HepG2 (cell line): ENCODE results near the gene PHF13. TPM values are rescaled to one million over a fixed set of nuclear protein-coding genes. Genes with fewer than 3 reads are reported as not detected.

ENCODE experiments used
- FOXC1 ChIP-seq: sonication (generic); formaldehyde crosslinking; IDR thresholded peaks from 2 replicates; pipeline ENCODE4 v1.8.0; 2022; ENCODE audit warnings: mild to moderate bottlenecking, missing genetic modification reagents, borderline replicate concordance
- GLMP ChIP-seq: sonication (generic); formaldehyde crosslinking; IDR thresholded peaks from 2 replicates; pipeline ENCODE4 v1.9.0; 2021; ENCODE audit warnings: missing genetic modification reagents, mild to moderate bottlenecking, borderline replicate concordance
- HIC2 ChIP-seq: sonication (generic); formaldehyde crosslinking; IDR thresholded peaks from 2 replicates; pipeline ENCODE4 v1.9.0; 2022; ENCODE audit warnings: low read depth, missing genetic modification reagents
- KAT2B ChIP-seq: fragments of 150-350 bp; IDR thresholded peaks from 2 replicates; pipeline ENCODE4 v1.6.1; 2014; ENCODE audit warnings: low read depth, low read length, borderline replicate concordance
- KLF15 ChIP-seq: sonication (generic); formaldehyde crosslinking; IDR thresholded peaks from 2 replicates; pipeline ENCODE4 v1.8.1; 2023; ENCODE audit warnings: borderline replicate concordance, mild to moderate bottlenecking, inconsistent platforms, missing genetic modification reagents, mixed read lengths
- MIER3 ChIP-seq: IDR thresholded peaks from 2 replicates; pipeline ENCODE4 v1.6.1; 2016; ENCODE audit warnings: missing compliant biosample characterization, borderline replicate concordance
- NCOA5 ChIP-seq: sonication (generic); formaldehyde crosslinking; IDR thresholded peaks from 2 replicates; pipeline ENCODE4 v1.4.0; 2020; ENCODE audit warnings: missing genetic modification reagents
- NCOR1 ChIP-seq: fragments of 200-600 bp; sonication (generic); IDR thresholded peaks from 2 replicates; pipeline ENCODE4 v1.7.0; 2017; ENCODE audit warnings: antibody characterized with exemption, low read length, borderline replicate concordance
- POLR2A ChIP-seq, 2 experiments: IDR thresholded peaks; 2 replicates each; pipeline ENCODE4 v1.6.1; 2011; ENCODE audit warnings: low read depth in 2 of 2, low read length in 2 of 2, mild to moderate bottlenecking in 1 of 2, moderate library complexity in 1 of 2; ENCODE audit not compliant: insufficient read depth in 1 of 2
- PRDM10 ChIP-seq: sonication (generic); formaldehyde crosslinking; IDR thresholded peaks from 2 replicates; pipeline ENCODE4 v1.4.0; 2020; ENCODE audit warnings: low read depth, missing genetic modification reagents
- SATB2 ChIP-seq: sonication (generic); formaldehyde crosslinking; IDR thresholded peaks from 2 replicates; pipeline ENCODE4 v1.5.0; 2020; ENCODE audit warnings: missing genetic modification reagents
- SKI ChIP-seq: fragments of 450-650 bp; IDR thresholded peaks from one replicate; pipeline ENCODE4 v1.6.1; 2018; ENCODE audit warnings: mild to moderate bottlenecking; ENCODE audit not compliant: partially characterized antibody
- ZBTB21 ChIP-seq: sonication (generic); formaldehyde crosslinking; IDR thresholded peaks from 2 replicates; pipeline ENCODE4 v1.4.0; 2020; ENCODE audit warnings: missing genetic modification reagents
- ZNF30 ChIP-seq: sonication (generic); formaldehyde crosslinking; IDR thresholded peaks from 2 replicates; pipeline ENCODE4 v1.5.0; 2020; ENCODE audit warnings: mild to moderate bottlenecking, missing genetic modification reagents
- ZNF331 ChIP-seq: sonication (generic); formaldehyde crosslinking; IDR thresholded peaks from 2 replicates; pipeline ENCODE4 v1.4.0; 2020; ENCODE audit warnings: missing genetic modification reagents
- ZNF354B ChIP-seq: sonication (generic); formaldehyde crosslinking; IDR thresholded peaks from 2 replicates; pipeline ENCODE4 v1.8.0; 2022; ENCODE audit warnings: mild to moderate bottlenecking, missing genetic modification reagents
- ZNF468 ChIP-seq: sonication (generic); formaldehyde crosslinking; IDR thresholded peaks from 2 replicates; pipeline ENCODE4 v1.8.0; 2022; ENCODE audit warnings: mild to moderate bottlenecking, moderate library complexity, missing genetic modification reagents
- ZNF513 ChIP-seq: sonication (generic); formaldehyde crosslinking; conservative IDR thresholded peaks from 2 replicates; pipeline ENCODE4 v1.5.0; 2020; ENCODE audit warnings: missing genetic modification reagents
- ZNF569 ChIP-seq: sonication (generic); formaldehyde crosslinking; IDR thresholded peaks from 2 replicates; pipeline ENCODE4 v1.5.0; 2020; ENCODE audit warnings: mild to moderate bottlenecking, missing genetic modification reagents, moderate library complexity, borderline replicate concordance
- ZNF572 ChIP-seq: sonication (generic); formaldehyde crosslinking; IDR thresholded peaks from 2 replicates; pipeline ENCODE4 v1.5.1; 2020; ENCODE audit warnings: mild to moderate bottlenecking, missing genetic modification reagents
- ZNF713 ChIP-seq: sonication (generic); formaldehyde crosslinking; IDR thresholded peaks from 2 replicates; pipeline ENCODE4 v1.4.0; 2020; ENCODE audit warnings: mild to moderate bottlenecking, missing genetic modification reagents
- ZSCAN9 ChIP-seq: IDR thresholded peaks from 2 replicates; pipeline ENCODE4 v1.6.1; 2016; ENCODE audit warnings: borderline replicate concordance
- polyA plus RNA-seq, 8 experiments: library from polyadenylated mRNA; depleted of rRNA in 3 of 8; stranded (reverse) in 7 of 8; unstranded in 1 of 8; fragments of >200 nt; fragmentation: Illumina TruSeq in 4 of 8; extraction: Trizol in 4 of 8; gene quantifications; 2 replicates each; pipeline versions ENCODE4 v1.2.1 to v1.2.3, GENCODE V29; 2011 to 2016; ENCODE audit warnings: low read depth in 4 of 8, missing spikeins in 1 of 8, mixed read lengths in 1 of 8; ENCODE audit not compliant: insufficient read depth in 1 of 8
- total RNA-seq, 5 experiments: library from RNA; depleted of rRNA; stranded (reverse); fragments of >200 nt; fragmentation: Illumina TruSeq; extraction: Trizol; gene quantifications; 2 replicates each; pipeline ENCODE4 v1.2.3, GENCODE V29; 2016; ENCODE audit warnings: low read depth in 1 of 5

PHF13 gene
- total and polyA plus RNA-seq, 2 of the 13 experiments (the other 11 are each of a cell fraction or from before 2014, with no cell fraction given) = 4.7 to 7.4 TPM

- TF ChIP-seq ZNF354B (no peak), SATB2 (CRISPR knock-in tag) (no peak), GLMP (no peak), NCOR1 (no peak), ZBTB21 (CRISPR knock-in tag) (no peak), ZNF331 (CRISPR knock-in tag) (no peak), ZNF713 (CRISPR knock-in tag) (no peak), FOXC1 (CRISPR knock-in tag) (no peak), PRDM10 (CRISPR knock-in tag) (no peak), KAT2B (no peak), MIER3 (CRISPR knock-in tag) (no peak), NCOA5 (CRISPR knock-in tag) (no peak), ZNF569 (no peak), ZNF513 (CRISPR knock-in tag) (no peak), ZNF572 (CRISPR knock-in tag) (no peak), ZSCAN9 (no peak), KLF15 (CRISPR knock-in tag) (no peak), HIC2 (no peak), ZNF30 (no peak), ZNF468 (CRISPR knock-in tag) (no peak), POLR2A (IDR thresholded peaks at IDR 0.05; ENCODE audit: insufficient read depth in 1 of 2, low read depth in 2 of 2, low read length in 2 of 2) (peak in 1 of 2 experiments; percentile 68; a peak in 2 of 4 replicates), SKI (no peak)
Observed at GRCh38 chr1:6601049-6601922, 12.2 kb upstream of the PHF13 start (continued).
